Stimulated activated CD4-positive, alpha-beta T cell treated with anti-CD3 and anti-CD28 coated beads, Interleukin-2, amount 100 ng/mL, for 48 hours (primary cell): ENCODE measurements around the gene STRADA.
A peak's percentile ranks its signal among the peaks of the same experiment; 100 is the strongest.

Experiments used
- DNase-seq, 2 donors: peaks; one replicate each; pipeline ENCODE4 v3.0.0-alpha.2; 2020

Gene STRADA, protein sequence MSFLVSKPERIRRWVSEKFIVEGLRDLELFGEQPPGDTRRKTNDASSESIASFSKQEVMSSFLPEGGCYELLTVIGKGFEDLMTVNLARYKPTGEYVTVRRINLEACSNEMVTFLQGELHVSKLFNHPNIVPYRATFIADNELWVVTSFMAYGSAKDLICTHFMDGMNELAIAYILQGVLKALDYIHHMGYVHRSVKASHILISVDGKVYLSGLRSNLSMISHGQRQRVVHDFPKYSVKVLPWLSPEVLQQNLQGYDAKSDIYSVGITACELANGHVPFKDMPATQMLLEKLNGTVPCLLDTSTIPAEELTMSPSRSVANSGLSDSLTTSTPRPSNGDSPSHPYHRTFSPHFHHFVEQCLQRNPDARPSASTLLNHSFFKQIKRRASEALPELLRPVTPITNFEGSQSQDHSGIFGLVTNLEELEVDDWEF

DNA sequence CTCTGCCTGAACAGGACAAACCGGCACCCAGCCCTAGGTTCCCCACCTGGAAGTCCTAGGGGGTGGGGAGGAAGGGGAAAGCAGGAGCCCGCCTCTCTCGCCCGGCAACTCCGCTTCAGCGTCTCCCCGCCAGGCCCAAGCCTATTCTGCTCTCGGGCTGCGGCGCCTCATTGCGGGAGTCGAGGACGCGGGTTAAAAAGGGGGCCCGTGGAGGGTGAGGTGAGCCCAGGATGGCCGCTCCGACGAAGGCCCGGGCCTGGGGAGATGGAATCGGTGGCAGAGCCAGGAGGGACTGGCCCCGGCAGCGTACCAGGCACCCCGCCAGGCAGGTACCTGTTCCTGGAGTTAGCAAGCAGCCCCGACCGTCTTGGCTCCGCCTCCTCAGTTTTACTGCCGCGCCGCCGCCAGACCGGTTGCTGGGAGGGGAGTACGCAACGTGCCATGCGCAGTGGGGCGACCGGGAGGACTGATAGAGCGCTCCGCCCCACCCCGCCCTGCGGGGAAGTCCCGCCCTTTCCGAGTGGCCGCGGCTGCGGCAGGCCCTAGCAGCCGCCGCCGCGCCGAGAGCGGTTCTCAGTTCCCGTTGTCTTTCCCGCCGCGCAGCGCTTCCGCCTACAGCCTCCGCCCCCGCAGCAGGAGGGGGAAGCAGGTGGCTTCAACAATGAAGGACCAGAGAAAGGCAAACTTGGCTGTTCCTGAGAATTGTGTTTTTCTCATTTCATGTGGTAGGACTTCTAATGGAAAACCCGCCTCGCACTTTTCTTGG is at the start of gene STRADA:
Gene STRADA (minus strand): TSS at position 392 of the 766 bp plus-strand sequence. CDS start 13,430 bp downstream, outside the sequence.
- peak; percentile 98 for DNase-seq

DNA sequence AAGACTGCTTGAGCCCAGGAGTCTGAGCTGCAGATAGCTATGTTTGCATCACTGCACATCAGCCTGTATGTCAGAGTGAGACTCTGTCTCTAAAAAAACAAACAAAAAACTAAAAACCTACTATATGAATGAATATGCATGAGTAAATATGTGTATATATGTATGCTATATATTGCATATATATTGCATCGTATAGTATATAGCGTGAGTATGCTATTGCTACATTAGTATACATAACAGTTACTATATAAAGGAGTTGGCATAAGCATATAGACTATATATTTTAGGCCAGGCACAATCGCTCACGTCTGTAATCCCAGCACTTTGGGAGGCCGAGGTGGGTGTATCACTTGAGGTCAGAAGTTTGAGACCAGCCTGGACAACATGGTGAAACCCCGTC is 48.5 kb upstream of the STRADA start:
- DNase-seq, result no peak

DNA sequence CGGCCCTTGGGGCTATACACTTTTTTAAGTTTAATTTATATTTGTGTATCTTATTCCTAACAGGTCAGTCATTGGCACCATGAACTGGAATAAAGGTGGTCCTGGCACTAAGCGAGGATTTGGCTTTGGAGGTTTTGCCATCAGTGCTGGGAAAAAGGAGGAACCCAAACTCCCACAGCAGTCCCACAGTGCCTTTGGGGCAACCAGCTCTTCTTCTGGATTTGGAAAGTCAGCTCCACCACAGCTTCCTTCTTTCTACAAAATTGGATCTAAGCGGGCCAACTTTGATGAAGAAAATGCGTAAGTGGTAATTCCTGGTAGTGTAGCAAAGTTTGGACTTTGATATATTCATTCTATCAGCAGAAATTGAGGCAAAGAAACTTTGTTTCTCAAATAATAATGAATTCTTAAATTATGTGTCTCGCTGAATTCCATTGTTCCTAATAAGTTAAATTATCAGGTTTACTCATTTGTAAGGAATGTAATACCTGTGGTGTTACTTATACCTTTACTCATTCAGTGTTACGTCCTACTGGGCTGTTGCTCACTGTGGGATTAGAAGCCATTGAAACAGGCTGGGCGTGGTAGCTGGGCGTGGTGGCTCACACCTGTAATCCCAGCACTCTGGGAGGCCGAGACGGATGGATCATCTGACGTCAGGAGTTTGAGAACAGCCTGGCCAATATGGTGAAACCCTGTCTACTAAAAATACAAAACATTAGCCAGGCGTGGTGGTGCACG is 45.5 kb upstream of the STRADA start:
- DNase-seq, result no peak

DNA sequence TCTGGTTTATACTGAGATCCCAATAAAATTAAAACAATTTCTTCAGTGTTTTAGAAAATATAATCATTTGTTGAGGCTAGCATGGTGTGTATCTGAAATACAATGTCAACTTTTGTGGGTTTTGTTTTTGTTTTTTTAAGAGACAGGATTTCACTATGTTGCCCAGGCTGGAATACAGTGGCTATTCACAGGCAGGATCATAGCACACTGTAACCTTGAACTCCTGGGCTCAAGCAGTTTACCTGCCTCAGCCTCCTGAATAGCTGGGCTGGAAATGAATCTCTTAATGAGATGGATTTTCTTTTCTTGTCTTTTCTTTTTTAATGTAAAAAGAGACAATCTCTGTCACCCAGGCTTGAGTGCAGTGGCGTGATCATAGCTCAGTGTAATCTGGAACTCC is 44.5 kb upstream of the STRADA start:
- no peak for DNase-seq

DNA sequence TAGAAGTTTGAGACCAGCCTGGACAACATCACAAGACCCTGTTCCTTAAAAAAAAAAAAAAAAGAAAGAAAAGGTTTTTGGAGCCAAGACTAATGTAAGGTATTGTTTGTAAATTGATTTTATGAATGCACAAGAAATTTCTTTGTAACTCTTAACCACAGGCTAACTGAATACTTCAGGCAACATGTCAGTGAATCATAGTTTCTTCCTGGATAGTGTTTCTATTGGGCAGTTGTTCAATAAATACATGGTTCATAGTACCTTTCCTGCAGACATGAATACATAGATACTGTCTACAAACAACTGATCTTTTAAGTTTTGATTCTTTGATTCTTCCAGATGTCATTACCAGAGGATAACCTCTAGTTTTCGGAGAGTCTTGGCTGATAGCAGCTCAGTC is 44.0 kb upstream of the STRADA start:
- DNase-seq, result no peak

DNA sequence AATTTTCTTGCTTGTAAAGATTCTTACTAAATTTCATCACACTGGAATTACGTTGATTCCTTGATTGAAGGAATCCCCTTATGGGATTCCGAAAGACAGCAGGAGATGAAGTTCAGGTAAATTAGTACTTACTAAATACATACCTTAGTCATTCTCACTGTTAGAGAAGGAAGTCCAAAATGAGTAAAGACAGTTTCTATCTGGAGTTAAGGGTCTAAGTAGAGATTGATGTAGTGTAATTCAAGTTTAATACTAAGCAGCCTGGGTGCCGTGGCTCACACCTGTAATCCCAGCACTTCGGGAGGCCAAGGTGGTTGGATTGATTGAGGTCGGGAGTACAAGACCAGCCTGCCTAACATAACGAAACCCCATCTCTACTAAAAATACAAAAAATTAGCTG is 41.9 kb upstream of the STRADA start:
- no peak for DNase-seq

DNA sequence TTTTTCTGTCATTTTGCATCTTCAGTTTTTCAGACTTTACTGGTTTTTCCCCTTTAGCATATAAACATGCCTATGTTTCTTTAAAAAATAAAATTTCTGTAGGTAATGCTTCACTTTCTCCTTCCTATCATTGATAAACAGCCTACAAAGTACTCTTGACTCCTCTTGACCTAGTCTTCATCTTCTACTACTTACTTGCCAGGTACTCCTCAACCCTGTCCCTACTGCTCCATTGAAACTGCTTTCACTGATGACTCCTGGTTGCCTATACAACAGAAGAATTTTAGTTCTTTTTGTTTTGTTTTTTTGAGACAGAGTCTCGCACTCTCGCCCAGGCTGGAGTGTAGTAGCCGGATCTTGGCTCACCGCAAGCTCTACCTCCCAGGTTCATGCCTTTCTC is 39.3 kb upstream of the STRADA start:
- DNase-seq, result no peak

DNA sequence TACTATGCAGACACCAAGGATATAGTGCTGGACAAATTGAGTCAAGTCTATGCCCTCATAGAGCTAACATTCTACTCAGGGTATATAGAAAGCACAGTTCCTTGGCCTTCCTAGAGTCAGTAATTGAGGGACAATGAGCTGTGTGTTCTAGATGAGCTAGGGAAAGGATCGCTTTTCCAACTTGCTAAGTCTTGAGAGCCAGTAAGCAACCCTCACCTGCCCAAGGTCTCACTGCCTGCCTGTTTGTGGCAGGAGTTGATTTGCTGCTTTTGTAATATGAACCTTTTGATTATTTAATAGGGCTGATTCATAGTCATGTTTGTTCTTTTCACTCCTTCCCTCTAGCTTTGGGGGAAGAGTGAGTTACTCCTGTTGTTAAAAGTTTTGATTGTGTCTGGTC is 38.9 kb upstream of the STRADA start:
- DNase-seq, result no peak

DNA sequence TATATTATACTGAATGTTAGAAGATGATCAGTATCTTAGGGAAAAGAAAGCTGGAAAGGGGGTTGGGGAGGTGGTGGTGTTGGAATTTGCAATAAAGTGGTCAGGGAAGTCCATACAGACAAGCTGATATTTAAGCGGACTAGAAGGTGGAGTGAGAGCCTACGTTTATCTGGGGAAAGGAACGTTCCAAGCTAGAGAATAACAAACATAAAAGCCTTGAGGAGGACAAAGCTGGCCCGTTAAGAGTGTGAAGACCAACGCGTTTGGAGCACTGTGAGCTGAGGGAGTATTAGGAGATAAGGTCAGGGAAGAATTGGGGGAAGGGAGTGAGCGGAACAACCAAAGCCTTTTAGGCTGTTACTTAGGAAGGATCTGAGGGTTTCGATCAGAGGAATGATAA is 33.8 kb upstream of the STRADA start:
- no peak for DNase-seq

DNA sequence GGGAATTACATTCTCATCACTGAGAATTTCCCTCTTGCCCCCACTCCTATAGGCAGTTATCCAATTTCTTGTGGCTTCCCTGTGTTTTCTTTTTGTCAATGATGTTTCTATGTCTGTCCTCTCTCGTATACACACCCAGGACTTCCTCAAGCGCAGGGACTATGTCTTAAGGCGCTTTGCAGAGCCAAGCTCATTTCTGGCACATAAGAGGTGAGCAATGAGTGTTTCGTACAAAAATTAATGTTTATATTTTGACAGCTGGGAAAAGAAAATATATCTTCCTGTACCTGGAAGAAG is 33.3 kb upstream of the STRADA start:
- no peak for DNase-seq

DNA sequence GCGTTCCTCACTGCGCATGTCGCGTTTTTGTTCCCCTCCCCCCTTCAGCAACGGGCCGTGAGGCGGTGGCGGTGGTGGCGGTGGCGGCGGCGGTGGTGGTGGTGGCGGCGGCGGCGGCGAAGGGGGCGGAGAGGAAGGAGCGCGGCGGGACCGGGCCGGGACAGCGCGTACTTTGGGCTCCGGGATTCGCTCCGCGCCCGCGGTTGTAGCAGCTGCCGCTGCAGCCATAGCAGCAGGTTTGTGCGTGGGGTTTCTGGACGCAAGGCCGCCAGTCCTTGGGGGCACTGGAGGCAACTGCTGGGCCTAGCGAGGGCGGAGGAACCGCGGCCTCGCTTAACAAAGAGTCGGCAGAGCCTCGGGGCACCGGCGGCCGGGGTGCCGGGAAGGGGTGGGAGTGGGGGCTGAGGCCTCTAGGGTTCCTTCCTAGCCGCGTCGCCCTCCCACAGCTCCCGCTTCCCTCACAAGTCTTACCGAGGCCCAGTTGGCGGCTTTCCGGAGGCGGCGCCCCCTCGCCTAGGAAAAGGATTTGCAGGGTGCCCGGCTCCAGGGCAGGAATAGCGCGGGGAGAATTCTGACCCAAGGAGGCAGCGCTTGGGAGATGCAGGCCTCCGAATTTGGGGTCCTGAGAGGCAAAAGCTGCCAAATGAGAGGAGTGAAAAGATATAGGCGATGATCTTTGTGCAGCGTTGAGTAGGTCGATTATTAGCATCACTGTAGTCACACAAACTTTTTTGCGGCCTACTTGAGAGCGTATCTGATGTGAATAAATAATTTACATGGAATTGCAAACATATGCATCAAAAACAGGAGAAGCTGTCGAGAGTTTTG is 32.8 kb upstream of the STRADA start, which contains the start of gene DDX42:
Gene DDX42 (plus strand): TSS at position 30 of the 828 bp plus-strand sequence. CDS start 12,880 bp downstream, outside the sequence.
- DNase-seq, result peak in 1 of 2 donors; percentile 87

DNA sequence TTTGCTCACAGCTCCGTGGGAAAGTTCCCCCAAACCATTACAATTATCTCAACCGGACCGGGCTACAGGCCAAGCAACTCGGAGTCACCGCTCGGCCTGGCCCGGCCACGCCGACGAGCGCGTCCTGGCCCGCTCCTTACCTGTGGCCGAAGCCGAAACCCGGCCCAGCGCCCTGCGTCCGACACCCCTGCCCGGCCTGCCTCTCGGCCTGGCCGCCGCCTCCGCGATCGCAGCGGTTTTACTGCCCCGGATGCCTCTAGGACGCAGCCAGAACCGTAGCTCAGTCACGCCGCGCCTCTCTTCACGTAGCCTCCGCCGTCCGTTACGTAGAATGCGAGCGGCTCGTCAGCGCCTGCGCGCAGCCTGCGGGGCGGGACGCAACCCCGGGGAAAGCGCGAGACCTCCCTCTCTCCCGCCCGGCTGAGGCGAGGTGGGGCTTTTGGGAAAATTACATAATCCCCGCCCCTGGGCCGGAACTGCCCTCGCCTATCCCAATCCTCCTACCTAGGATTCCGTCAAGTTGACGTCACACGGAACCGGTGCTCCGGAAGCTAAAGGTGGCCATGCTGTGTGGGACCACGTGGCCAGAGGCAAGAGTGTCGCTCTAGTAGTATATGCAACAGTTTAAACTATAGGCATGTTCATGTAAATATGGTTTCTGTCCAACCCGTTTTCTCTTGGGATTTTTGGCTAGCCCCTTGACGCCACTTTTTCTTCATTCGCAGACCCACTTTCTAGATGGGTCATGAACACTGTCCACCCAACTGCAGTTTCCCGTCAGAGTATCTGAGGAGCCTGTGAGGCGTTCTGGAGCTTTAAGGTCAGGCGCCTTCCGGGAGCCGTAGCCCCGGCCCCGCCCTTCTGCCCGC is 31.9 kb upstream of the STRADA start, which contains the start of gene CCDC47:
Gene CCDC47 (minus strand): TSS at position 326 of the 869 bp plus-strand sequence. CDS start 7,422 bp downstream, outside the sequence.
- peak; percentile 93 to 96 for DNase-seq

DNA sequence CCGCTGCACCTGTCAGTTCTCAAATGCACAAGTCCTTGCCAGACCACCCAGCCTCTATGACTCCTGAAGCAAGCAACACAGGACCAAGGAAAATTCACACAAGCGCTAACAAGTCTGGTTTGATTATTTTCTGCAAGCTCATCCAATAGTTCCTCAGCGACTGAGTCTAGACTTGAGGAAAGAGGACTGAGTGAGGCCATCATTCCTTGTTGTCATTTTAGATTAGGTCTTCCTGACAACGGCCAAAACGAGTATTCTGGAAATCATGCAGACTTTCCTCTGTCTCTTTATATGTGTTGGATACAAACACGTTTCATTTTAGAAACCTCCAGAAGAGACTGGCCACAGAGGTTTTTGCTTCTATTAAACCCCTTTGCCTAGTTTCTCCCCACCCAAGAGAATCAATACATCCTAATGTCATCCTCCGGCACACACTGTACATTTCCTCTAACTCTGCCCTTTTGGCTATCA is 31.2 kb upstream of the STRADA start:
- DNase-seq, result no peak

DNA sequence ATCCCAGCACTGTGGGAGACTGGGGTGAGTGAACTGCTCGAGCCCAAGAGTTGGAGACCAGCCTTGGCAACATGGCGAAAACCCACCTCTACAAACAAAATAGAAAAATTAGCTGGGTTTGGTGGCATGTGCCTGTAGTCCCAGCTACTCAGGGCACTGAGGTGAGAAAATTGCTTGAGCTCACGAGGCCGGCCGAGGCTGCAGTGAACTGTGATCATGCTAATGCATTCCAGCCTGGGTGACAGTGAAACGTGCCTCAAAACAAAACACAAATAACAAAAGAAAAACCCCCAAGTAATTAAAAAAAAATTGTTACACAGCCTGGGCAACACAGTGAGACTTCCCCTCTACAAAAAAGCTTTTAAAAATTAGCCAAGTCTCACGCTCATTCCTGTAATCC is 26.8 kb upstream of the STRADA start:
- DNase-seq, result no peak

DNA sequence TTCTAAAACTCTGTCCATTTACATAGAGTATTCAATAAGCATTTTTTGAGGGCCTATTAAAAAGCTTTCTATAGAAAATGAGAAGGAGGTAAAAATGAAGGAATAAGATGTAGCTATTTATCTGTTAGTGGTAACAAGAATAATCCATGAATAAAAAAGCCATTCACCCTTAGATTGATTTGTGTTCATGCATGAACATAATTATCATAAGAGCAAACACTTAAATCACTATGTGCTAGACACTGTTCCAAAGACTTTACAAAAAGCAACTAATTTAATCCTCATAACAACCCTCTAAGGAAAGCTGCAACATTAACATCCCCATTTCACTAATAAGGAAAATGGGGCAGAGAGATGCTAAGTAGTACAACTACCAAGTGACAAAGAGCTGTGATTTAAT is 25.2 kb upstream of the STRADA start:
- DNase-seq, result no peak

DNA sequence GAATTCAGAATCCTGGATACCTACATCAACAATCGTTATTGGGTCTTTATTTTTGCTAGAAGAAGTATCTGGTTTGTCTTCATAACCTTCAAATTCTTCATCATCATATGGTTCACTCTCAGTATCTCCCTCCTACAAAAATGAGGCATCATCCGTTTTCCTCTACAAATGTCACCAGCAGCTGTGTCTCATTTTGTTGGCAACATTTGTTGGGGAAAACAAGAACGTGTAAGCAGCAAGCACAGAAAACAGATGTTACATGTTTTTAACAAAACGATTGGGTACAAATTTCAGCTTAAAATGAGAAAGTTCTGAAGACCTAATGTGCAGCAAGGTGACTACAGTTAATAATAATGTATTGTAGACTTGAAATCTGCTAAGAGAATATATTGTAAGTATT is 23.1 kb upstream of the STRADA start:
- DNase-seq, result no peak

DNA sequence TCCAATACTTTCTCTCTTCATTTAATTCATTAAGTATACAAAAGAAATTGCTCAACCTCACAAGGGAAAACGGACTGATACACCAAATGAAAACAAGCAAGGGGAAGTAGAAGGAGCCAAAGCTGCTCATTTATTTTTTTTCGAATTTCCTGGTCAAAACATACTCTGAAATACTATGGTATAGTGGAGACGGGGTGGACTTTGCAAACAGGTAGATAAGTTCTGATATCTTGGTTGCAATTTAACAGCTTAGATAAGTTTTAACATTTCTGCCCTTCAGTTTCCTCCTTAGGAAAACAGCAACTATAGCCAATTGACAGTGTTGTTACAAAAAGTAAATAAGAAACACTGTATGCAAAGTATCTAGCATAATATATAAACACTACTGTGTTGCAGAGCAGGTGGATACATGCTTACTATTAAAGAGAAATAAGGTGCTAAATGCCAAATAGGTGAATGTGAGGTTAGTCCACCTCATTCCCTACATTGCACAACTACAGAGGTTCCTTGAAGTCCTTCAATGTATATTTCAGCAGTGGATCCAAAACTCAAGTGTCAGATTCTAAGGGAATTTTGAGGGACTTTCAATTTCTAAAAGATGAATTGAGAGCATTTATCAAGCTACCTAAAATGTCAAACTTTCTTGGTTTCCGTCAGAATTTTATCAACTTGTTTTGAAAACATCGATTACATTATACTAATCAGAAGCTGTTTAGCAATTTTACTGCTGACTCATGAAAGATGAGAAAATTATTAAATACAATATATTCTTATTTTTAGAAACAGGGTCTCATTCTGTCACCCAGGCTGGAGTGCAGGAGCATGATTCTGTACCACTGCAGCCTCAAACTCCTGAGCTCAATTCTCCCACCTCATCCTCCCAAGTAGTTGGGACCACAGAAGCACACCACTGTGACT is 20.8 kb upstream of the STRADA start:
- DNase-seq, result no peak

DNA sequence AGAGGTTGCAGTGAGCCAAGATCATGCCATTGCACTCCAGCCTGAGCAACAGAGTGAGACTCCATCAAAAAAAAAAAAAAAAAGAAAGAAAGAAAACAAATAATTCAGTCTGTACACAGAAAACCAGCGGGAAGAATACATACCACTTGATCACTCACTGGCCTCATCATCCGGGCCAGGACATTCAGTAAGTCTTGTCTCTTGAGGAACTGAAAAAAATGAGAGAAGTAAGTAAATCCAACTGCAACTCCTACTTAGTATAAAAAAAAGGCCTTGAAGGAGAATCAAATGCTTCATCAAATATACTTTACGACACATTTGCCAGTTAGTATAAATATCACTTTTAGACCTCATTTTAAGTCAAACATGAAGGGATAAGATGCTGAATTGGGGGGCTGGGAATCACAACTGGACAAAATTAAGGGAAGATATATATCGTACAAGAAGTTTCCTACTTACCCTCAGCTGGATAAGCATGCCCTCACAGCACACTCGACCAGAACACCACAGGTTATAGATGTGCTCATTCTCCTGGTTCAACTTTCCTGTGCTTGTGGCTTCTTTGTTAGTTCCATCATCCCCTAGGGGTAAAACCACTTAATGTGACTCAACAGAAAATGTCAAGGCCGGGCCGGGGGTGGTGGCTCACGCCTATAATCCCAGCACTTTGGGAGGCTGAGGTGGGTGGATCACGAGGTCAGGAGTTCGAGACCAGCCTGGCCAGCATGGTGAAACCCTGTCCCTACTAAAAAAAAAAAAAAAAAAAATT is 19.4 kb upstream of the STRADA start:
- no peak for DNase-seq

DNA sequence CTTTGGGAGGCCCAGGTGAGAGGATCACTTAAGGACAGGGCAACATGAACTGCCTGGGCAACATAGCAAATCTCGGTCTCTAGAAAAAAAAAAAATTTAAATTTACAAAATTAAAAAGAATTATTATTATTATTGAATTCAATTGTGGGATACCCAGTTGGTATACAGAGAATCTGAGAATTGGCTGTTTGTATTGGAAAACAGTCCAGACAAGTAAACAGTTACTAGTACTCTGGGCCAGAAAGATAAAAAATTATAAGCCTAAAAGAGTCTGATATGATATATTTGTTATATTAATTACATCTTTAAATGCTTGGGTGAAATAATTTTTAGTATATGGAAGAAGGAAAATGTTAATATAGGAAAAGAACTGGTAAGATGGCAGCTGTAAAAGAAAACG is 16.8 kb upstream of the STRADA start:
- DNase-seq, result no peak
